OCI-LY1 (cell line): ENCODE results near the gene TXNRD2.
A peak's percentile ranks its signal among the peaks of the same experiment; 100 is the strongest.

Experiments
- H2AFZ ChIP-seq: fragments of 200-600 bp; sonication (generic), shearing (Covaris generic); 2 replicates; pipeline ENCODE4 v1.6.0; 2014; ENCODE audit warnings: antibody characterized with exemption, mild to moderate bottlenecking, low read length
- H3F3A ChIP-seq: fragments of 200-600 bp; sonication (generic), shearing (Covaris generic); 2 replicates; pipeline ENCODE4 v1.6.0; 2014; ENCODE audit warnings: mild to moderate bottlenecking, antibody characterized with exemption, low read length, moderate library complexity; ENCODE audit not compliant: insufficient read depth
- H3K27ac ChIP-seq: fragments of 200-600 bp; sonication (generic); 2 replicates; pipeline ENCODE4 v1.5.1; 2014; ENCODE audit warnings: low read length, mixed run types, mild to moderate bottlenecking, low read depth; ENCODE audit not compliant: poor library complexity, severe bottlenecking
- H3K27me3 ChIP-seq: fragments of 200-600 bp; sonication (generic); 2 replicates; pipeline ENCODE4 v1.6.0; 2014; ENCODE audit warnings: antibody characterized with exemption, mild to moderate bottlenecking, low read length, moderate library complexity; ENCODE audit not compliant: insufficient read depth
- H3K36me3 ChIP-seq: fragments of 200-600 bp; sonication (generic); 2 replicates; pipeline ENCODE4 v1.6.1; 2014; ENCODE audit warnings: mild to moderate bottlenecking, antibody characterized with exemption, low read length, moderate library complexity, mixed read lengths; ENCODE audit not compliant: insufficient read depth
- H3K4me1 ChIP-seq: fragments of 200-600 bp; sonication (generic); 2 replicates; pipeline ENCODE4 v1.5.1; 2014; ENCODE audit warnings: mild to moderate bottlenecking, low read length, moderate library complexity; ENCODE audit not compliant: insufficient read depth, severe bottlenecking
- H3K4me2 ChIP-seq: fragments of 200-600 bp; sonication (generic), shearing (Covaris generic); 2 replicates; pipeline ENCODE4 v1.6.1; 2014; ENCODE audit warnings: low read length
- H3K4me3 ChIP-seq: fragments of 200-600 bp; sonication (generic); 2 replicates; pipeline ENCODE4 v1.5.1; 2014; ENCODE audit warnings: low read length, low read depth, mild to moderate bottlenecking, mixed read lengths; ENCODE audit not compliant: poor library complexity, severe bottlenecking
- H3K79me2 ChIP-seq: fragments of 200-600 bp; shearing (Covaris generic); 2 replicates; pipeline ENCODE4 v1.6.1; 2016; ENCODE audit warnings: mixed run types, low read length, mixed read lengths; ENCODE audit not compliant: insufficient read depth
- H3K9ac ChIP-seq: fragments of 200-600 bp; sonication (generic), shearing (Covaris generic); 2 replicates; pipeline ENCODE4 v1.6.1; 2014; ENCODE audit warnings: mild to moderate bottlenecking, low read length, mixed read lengths
- H3K9me2 ChIP-seq: fragments of 200-600 bp; sonication (generic), shearing (Covaris generic); 2 replicates; pipeline ENCODE4 v1.6.1; 2014; ENCODE audit warnings: low read depth, mild to moderate bottlenecking, low read length, mixed read lengths
- H3K9me3 ChIP-seq: fragments of 200-600 bp; shearing (Covaris generic); 2 replicates; pipeline ENCODE4 v1.6.1; 2014; ENCODE audit warnings: low read length, mixed read lengths
- H4K20me1 ChIP-seq: fragments of 200-600 bp; sonication (generic), shearing (Covaris generic); 2 replicates; pipeline ENCODE4 v1.6.0; 2016; ENCODE audit warnings: mild to moderate bottlenecking, low read length; ENCODE audit not compliant: insufficient read depth
- CTCF ChIP-seq: fragments of 200-600 bp; sonication (generic), shearing (Covaris generic); IDR thresholded peaks from 2 replicates; pipeline ENCODE4 v1.5.1; 2017; ENCODE audit warnings: mild to moderate bottlenecking, antibody characterized with exemption, low read length, moderate library complexity, mixed read lengths
- EZH2 ChIP-seq: fragments of 200-600 bp; sonication (generic), shearing (Covaris generic); IDR thresholded peaks from 2 replicates; pipeline ENCODE4 v1.8.0; 2017; ENCODE audit warnings: borderline replicate concordance, mixed run types, mild to moderate bottlenecking, antibody characterized with exemption, low read length, moderate library complexity, mixed read lengths

The TXNRD2 gene

GRCh38 chr22:19842393-19843106, 99.1 kb downstream of the TXNRD2 start:
- Histone ChIP-seq H2AFZ (no peak overlapping the region), H3F3A (no peaks in the 10 kb centered on the region), H3K27ac (peak overlapping the region; percentile 40), H3K36me3 (no peaks in the 10 kb centered on the region), H3K9ac (no peak overlapping the region), H3K4me3 (no peak overlapping the region), H3K27me3 (no peaks in the 10 kb centered on the region), H4K20me1 (no peaks in the 10 kb centered on the region), H3K9me3 (no peaks in the 10 kb centered on the region), H3K9me2 (no peaks in the 10 kb centered on the region), H3K79me2 (no peaks in the 10 kb centered on the region), H3K4me1 (peaks cover 27% of the 10 kb centered on the region), H3K4me2 (no peak overlapping the region)
- TF ChIP-seq CTCF: no peak

- H3K27ac ChIP-seq: peak overlapping the region; percentile 40
Measured at GRCh38 chr22:19841641-19842392, 99.8 kb downstream of the TXNRD2 start.

DNA sequence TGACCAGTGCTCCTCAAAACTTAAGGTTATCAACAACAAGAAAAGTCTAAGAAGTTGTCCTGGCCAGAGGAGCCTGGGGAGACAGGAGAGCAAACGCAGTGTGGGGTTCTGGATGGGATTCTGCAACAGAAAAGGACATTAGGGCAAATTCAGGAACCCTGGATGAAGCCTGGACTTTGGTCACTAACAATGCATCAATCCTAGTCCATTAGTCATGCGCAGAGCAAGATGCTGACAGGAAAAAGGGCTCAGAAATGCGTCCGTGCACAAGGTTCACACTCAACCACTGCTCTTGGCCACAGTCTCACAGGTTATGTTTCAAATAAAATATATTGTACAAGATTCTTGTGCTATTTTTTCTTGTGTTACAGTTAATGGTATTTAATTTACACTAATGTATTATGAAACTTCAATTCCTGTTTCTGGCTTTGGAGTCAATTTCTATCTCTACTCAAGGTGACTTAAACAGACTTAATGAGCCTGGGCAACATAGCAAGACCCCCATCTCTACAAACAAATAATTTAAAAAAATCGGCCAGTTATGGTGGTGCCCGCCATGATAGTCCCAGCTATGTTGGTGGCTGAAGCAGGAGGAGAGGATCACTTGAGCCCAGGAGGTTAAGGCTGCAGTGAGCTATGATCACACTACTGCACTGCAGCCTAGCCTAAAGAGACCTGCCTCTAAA, 100.5 kb downstream of the TXNRD2 start:
- H3K4me3 ChIP-seq: no peak overlapping the region
- TF ChIP-seq CTCF: no peak
- no peak for TF ChIP-seq EZH2
- no peaks in the 10 kb centered on the region for H3K79me2 ChIP-seq
- no peaks in the 10 kb centered on the region for H3K9me3 ChIP-seq
- H3K9ac ChIP-seq: no peak overlapping the region
- no peaks in the 10 kb centered on the region for H3K9me2 ChIP-seq
- H4K20me1 ChIP-seq: no peaks in the 10 kb centered on the region
- no peak overlapping the region for H2AFZ ChIP-seq
- H3K27me3 ChIP-seq: no peaks in the 10 kb centered on the region
- no peak overlapping the region for H3K4me2 ChIP-seq
- H3K36me3 ChIP-seq: no peaks in the 10 kb centered on the region
- H3K4me1 ChIP-seq: peaks cover 27% of the 10 kb centered on the region
- H3F3A ChIP-seq: no peaks in the 10 kb centered on the region
- H3K27ac ChIP-seq: peak overlapping the region; percentile 40

More at GRCh38 chr22:19841641-19842392, 99.8 kb downstream of the TXNRD2 start:
- no peak overlapping the region; the same call in 1 of the 2 replicates for H3K9ac ChIP-seq
- peaks cover 27% of the 10 kb centered on the region for H3K4me1 ChIP-seq
- H3K36me3 ChIP-seq: no peaks in the 10 kb centered on the region
- H3K4me2 ChIP-seq: no peak overlapping the region
- H3K27me3 ChIP-seq: no peaks in the 10 kb centered on the region
- no peaks in the 10 kb centered on the region for H3K9me2 ChIP-seq
- no peaks in the 10 kb centered on the region for H3K79me2 ChIP-seq
- no peaks in the 10 kb centered on the region for H3F3A ChIP-seq
- no peaks in the 10 kb centered on the region for H4K20me1 ChIP-seq
- no peaks in the 10 kb centered on the region for H3K9me3 ChIP-seq
- no peak overlapping the region for H3K4me3 ChIP-seq
- TF ChIP-seq CTCF: 0 out of 2 replicates have a peak, but pooled peaks have one; percentile 31
- TF ChIP-seq EZH2: no peak
- H2AFZ ChIP-seq: no peak overlapping the region
